Cardiac fibroblast (primary cell): ENCODE measurements around the gene SCOC.

ENCODE experiments used
- DNase-seq, 2 donors: peaks; one replicate each; pipeline versions ENCODE4 v3.0.0 to v3.0.0-alpha.2; 2010; ENCODE audit warnings: low read depth in 2 of 2
- H3K4me3 ChIP-seq, 2 donors: replicated peaks in 1 of 2; 1 replicate in 1 of 2; 2 replicates in 1 of 2; pipeline ENCODE4 v1.5.1; 2011; ENCODE audit warnings: low read depth in 2 of 2, low read length in 2 of 2, mild to moderate bottlenecking in 2 of 2, moderate library complexity in 1 of 2
- TF ChIP-seq, protein P1 (sequence below): IDR thresholded peaks from one replicate; pipeline ENCODE4 v1.5.1; 2011; ENCODE audit warnings: low read depth, mild to moderate bottlenecking, low read length, inconsistent platforms

Gene SCOC

DNA sequence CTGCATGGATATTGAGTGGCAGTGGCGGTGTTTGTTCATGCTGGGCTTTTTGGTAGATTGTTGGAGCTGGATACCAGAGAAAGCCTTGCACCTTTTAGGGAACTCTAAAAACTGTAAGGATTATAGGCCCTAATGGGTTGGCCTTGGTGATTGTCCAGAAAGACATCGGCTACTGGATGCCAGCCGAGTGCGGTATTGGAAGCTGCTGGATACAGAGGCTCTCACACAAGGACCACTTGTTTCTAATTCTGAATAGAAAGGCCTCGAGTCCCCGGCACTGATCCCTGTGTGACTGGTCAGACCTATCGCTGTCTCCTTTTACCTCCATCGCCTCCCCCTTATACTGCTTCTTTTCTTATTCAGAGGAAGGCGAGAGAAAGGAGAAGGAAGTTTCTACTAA is 27.3 kb upstream of the SCOC start:
- no peak for DNase-seq
- TF ChIP-seq, protein P1, sequence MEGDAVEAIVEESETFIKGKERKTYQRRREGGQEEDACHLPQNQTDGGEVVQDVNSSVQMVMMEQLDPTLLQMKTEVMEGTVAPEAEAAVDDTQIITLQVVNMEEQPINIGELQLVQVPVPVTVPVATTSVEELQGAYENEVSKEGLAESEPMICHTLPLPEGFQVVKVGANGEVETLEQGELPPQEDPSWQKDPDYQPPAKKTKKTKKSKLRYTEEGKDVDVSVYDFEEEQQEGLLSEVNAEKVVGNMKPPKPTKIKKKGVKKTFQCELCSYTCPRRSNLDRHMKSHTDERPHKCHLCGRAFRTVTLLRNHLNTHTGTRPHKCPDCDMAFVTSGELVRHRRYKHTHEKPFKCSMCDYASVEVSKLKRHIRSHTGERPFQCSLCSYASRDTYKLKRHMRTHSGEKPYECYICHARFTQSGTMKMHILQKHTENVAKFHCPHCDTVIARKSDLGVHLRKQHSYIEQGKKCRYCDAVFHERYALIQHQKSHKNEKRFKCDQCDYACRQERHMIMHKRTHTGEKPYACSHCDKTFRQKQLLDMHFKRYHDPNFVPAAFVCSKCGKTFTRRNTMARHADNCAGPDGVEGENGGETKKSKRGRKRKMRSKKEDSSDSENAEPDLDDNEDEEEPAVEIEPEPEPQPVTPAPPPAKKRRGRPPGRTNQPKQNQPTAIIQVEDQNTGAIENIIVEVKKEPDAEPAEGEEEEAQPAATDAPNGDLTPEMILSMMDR, result no peak
- H3K4me3 ChIP-seq, result no peak overlapping the region

DNA sequence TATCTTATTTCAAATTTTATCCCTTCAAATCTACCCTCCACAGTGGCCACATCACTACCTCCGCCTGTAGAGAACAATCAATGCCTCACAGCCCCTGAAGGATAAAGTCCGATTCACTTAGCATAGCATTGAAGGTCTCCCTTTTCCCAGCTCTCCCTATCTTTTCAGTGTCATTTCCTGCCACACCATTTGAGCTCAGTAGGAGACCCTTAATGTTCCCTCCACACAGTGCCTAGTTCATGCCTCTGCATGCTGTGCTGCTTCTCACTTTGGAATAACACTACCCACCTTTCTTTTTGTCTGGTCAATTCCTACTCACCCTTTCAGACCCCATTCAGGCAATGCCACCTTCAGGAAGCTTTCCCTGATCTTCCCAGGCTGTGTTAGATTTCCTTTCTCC is 23.6 kb upstream of the SCOC start:
- H3K4me3 ChIP-seq, result no peak overlapping the region
- TF ChIP-seq, protein P1, result no peak
- DNase-seq, result no peak

DNA sequence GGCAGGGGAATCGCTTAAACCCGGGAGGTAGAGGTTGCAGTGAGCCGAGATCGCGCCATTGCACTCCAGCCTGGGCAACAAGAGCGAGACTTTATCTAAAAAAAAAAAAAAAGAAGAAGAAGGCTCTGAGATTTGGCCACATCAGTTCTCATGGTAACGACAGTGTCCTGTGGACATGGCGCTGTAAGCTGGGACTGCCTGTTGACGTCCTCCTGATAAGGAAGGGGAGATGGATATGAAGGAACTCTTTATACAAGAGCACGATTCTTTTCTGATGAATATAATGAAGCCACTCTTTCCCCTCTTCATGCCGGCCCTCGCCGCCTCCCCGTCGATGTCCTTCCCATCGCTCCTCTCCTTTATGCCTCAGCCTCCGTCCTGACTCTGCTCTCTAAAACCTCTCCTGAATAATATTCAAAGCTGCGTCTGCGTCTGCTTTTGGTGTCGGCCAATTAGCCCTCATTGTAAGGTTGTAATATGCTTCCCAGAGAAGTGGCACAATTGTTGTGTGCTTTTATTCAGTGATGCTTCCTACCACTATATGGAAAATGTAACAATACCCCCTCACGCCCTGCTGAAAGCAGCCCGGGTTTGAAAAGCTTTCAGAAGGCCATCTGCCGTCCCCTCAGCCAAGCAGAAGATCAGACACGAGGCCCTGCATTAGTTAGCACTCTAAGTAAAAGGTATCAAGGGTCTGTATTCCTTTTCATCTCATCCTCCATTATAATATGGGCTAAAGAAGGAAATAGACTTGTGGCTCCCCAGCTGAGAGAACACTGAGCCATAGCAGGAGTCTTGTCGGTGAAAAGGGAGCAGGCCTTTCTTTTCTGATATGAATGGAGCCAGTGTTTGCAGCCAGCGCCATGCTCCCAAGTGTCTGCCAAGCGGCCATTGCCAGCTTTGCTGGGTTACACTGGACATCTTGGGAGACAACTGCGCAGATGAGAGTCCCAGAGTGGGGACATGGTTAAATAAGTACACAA is 22.1 kb upstream of the SCOC start:
- TF ChIP-seq, protein P1, result no peak
- no peak overlapping the region for H3K4me3 ChIP-seq
- no peak for DNase-seq

DNA sequence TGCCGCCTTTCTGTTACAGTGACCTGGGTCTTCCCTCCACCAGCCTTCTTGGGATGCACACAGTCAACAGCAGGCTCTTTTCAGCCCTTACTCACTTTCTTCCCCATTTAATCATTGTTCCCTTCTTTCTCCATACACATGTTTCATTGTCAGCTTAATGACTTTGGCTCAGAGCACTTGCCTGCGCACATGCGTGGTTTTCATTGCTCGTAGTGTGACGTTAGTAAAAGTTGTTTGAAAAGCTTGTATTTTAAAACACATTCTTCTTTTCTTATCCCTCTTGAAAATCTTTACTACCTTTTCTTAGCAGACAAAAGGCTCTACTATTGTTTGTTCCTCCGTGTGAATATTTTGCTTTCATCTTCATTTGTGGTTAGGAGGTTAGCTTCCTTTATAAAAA is 19.7 kb upstream of the SCOC start:
- TF ChIP-seq, protein P1, result no peak
- no peak overlapping the region for H3K4me3 ChIP-seq
- DNase-seq, result no peak

DNA sequence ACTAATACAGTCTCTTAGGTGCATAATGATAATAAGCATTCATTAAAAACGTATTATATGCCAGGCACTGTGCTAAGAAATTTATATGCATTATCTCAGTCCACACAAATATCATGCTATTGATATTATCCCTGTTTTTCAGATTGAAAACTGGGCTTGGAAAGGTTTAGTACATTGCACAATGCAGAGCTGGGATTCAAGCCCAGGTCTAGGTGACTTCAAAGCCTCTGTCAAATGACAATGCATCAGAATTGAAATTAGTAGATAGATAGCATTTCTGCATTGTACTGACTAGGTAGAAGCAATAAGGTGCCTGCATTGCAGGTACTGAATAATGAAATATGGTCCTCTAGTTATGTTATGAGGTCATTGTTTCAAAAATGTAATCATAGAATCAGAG is 18.2 kb upstream of the SCOC start:
- H3K4me3 ChIP-seq, result no peak overlapping the region
- no peak for DNase-seq
- TF ChIP-seq, protein P1, result no peak

DNA sequence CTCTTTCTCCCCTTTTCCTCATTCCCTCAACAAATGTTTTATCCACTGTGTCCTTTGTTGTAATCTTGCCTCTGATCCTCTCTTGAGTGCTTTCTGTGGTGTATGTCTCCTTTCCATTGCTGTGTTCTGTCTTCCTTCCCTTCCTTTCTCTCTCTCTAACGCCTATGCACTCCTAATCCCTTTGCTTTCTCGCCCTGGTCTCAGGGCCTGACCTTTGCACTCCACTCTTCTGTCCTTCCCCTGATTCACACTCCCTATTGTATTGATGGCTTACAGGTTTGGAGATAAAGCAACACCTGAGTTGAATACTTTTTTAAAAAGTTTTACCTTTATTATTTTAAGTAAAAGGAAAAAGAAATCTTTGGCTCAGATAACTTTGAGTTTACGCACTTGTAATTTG is 15.6 kb upstream of the SCOC start:
- no peak for DNase-seq

More for the DNA sequence above, 15.6 kb upstream of the SCOC start:
- H3K4me3 ChIP-seq, result no peak overlapping the region
- TF ChIP-seq, protein P1, result no peak
